GM21825 (cell line): Measurements from ENCODE around the gene ZMYND19.
"Not testable (repeated sequence)": the region's sequence is repeated elsewhere in the genome, so short reads cannot be mapped to it uniquely, and the experiment has no call there.

Experiments used
- ATAC-seq: cut with Tn5 transposase; IDR thresholded peaks from one replicate; pipeline ENCODE4 v1.9.1; 2021; ENCODE audit warnings: mild to moderate bottlenecking, moderate library complexity; ENCODE audit not compliant: unreplicated experiment

Gene ZMYND19

GRCh38 chr9:137564134-137564533 is 26.2 kb downstream of the ZMYND19 start:
- no peak for ATAC-seq

DNA sequence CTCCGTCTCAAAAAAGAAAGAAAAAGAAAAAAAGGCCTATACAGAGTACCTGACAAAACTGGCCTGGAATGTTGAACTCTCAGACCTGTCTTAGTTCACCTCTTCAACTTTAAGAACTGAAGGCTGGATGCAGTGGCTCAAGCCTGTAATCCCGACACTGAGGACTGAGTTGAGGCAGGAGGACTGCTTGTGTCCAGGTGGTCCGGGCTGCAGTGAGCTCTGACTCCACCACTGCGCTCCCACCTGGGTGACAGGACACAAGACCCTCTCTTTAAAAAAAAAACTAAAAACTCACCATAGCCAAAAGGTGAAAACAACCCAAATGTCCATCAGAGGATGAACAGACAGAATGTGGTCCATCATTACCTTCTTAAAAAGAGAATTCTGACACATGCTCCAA is 32.2 kb downstream of the ZMYND19 start:
- no peak for ATAC-seq

DNA sequence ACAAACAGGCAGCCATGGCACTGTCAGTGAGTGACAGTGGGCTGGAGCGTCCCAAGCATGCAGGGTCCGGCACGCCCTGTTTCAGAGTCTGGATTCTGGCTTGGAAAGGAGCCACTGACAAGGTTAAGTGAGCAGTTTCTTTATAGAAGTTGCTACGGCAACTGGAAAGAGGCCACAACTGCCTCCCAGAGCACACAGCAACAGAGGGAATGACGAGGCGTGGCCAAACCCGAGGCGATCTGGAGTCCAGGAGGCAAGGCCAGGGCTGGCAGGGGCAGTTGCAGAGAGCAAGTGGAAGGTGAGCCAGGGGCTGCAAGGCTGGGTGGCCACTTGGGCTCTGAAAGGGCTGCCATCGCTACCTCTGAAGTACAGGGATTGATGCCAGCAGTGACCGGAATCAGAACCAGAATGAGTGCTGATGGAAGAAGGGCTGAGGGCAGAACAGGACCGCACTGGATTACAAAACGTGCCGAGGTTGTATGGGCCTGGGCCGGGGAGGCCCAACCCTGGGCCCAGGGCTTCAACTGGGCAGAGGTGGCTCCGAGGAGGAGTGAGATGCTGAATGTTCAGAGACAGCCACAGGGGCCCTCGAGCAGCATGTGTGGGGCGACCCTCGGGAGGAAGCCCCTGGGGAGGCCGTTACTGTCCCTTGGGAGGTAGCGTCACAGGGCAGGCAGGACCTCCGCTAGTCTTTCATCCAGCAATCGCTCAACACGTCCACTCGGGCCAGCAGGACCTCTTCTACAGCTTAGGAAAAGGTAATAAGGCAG is 34.1 kb downstream of the ZMYND19 start:
- no peak for ATAC-seq

- ATAC-seq: no peak
Observed at GRCh38 chr9:137555179-137555578, 35.1 kb downstream of the ZMYND19 start.

GRCh38 chr9:137554349-137554748 is 36.0 kb downstream of the ZMYND19 start:
- ATAC-seq: no peak

GRCh38 chr9:137553654-137554053 is 36.7 kb downstream of the ZMYND19 start:
- ATAC-seq: not testable (repeated sequence)

GRCh38 chr9:137552022-137552768 is 38.1 kb downstream of the ZMYND19 start:
- ATAC-seq: peak; percentile 6

DNA sequence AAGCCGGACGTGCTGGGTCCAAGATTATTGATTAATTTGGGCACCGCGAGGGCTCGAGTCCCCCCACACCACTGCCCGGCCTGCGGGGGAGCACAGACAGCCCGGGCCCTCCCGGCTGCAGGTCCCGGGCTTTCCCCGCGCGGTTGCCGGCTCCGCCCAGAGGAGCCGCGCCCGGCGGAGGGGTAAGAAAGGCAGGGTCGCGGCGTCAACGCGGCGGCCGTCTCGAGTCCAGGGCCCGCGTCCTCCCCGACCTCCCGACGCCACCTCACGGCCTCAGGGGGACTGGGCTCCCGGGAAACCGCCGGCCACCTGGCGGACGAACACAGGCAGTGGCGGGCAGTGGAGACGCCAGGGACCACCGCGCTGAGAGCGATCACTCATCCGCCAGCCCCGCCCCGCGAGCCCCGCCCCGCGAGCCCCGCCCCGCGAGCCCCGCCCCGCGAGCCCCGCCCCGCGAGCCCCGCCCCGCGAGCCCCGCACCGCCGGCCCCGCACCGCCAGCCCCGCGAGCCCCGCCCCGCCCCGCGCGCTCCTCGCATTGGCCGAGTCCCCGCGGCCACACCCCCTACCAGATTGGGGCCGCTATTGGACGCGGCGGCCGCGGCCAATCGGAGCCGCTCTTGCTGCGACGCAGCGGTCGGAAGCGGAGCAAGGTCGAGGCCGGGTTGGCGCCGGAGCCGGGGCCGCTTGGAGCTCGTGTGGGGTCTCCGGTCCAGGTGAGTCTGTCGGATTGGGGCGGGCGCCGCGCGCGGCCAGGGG is 38.9 kb downstream of the ZMYND19 start, which contains the start of gene MRPL41:
Gene MRPL41, plus strand, starts transcription at position 616 of the 758 bp plus-strand sequence. CDS start 203 bp downstream, outside the sequence.
- ATAC-seq: peak; percentile 75

DNA sequence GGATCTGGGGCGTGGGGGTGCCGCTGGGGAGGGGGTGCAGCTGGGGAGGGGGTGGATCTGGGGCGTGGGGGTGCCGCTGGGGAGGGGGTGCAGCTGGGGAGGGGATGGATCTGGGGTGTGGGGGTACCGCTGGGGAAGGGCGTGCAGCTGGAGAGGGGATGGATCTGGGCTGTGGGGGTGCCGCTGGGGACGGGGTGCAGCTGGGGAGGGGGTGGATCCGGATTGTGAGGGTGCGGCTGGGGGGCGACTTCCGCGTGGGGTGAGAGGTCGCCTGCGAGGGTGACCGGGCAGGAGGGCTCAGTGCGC is 39.4 kb downstream of the ZMYND19 start:
- ATAC-seq: not testable (repeated sequence)

DNA sequence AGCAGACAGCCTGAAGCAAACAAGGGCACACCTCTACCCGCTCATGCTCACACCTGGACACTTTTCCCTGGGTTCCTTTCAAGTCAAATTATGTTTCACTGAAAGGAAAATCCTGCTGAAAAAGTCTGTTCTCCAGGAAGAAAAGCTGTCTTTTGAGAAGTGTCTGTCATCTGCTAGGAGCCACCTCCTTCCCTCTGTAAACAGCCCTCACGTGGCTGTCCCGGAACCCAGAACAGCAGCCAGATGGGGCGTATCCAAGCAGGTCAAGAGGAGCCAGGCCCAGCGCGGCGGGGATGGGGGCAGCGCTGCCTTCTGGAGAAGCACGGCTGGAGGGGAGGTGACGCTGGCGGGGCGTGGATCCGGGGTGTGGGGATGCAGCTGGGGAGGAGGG is 40.1 kb downstream of the ZMYND19 start, which contains the start of gene PNPLA7:
Gene PNPLA7, minus strand, starts transcription at position 172 of the 391 bp plus-strand sequence. CDS start 205 bp downstream, outside the sequence.
- no peak for ATAC-seq

- ATAC-seq: no peak
Observed at GRCh38 chr9:137547687-137548543, 42.4 kb downstream of the ZMYND19 start.

DNA sequence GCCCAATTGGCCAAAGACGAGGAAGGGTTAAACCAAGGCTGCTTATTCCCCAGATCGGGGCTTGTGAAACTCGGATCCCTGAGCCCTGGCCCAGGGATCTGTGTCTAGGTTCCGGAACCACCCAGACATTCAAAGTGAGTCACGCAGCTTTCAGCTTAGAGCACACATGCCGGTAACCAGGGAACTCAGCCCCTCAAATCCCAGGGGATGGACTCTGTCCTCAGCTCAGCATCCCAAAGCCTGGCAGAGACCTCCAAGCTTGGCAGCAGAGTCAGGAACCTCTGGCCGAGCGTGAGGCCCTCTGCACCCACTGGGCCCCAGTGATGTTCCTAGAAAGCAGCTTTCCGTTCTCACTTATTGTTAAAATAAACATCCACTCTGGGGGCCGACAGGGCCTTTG is 45.2 kb downstream of the ZMYND19 start:
- no peak for ATAC-seq

DNA sequence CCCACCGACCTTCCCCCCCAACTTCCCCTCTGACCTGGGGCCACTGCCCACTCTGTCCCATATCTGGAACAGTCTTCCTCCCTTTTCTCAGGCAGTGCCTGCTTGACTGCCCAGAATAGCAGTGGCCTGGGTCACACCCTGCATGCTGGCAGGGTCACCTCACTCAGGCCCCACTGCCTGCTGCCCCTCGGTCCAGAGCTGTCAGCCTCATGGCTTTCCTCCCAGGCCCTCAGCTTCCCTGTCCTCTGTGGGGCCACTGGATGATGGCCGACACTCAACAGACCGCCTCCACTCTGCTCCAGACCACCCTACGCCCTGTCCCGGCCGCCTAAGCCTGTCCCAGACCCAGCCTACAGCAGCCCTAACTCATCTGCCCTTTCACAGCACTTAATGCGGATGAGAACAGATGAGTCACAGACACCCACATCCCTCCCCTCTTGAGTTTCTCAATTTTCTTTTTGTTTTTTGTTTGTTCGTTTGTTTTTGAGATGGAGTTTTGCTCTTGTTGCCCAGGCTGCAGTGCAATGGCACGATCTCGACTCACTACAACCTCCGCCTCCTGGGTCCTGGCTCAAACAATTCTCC is 46.0 kb downstream of the ZMYND19 start:
- no peak for ATAC-seq

- ATAC-seq: no peak
Observed at GRCh38 chr9:137543237-137543963, 46.9 kb downstream of the ZMYND19 start.

DNA sequence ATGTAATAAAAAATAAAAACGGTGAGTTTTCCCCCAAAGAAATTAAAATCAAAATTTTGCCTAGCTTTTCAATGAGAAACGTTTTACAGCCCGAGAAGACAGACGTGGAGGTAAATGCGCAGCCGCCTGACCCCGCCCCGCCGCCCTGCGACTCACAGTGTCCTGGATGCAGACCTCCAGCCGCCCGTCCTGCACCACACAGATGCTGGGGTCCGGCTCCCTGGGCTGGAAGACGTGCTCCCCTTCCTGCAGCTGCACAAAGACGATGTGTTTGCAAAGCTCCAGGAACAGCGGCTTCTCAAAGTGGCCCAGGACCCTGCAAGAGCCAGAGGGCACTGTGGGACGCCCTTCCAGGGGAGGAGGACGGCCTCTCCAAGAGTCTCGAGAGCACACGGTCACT is 47.8 kb downstream of the ZMYND19 start:
- no peak for ATAC-seq

DNA sequence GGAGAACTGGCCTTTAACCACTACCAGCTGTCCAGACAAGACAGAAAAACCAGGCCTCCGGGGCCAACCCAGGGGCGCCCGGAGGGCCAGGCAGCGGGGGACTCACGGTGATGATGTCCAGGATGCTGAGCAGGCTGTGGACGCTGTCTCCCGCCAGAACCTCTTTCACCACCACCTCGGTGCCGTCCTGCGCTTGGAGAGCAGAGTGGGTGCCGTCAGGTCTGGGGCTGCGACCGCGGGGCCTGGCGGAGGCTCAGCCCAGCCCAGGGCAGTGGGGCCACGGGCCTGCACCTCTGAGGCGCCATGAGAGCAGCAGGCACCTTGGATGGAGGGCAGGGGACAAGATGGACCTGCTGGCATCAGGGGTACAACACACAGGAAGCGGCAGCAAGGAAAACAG is 49.8 kb downstream of the ZMYND19 start:
- no peak for ATAC-seq

- no peak for ATAC-seq
Observed at GRCh38 chr9:137538058-137538457, 52.3 kb downstream of the ZMYND19 start.

DNA sequence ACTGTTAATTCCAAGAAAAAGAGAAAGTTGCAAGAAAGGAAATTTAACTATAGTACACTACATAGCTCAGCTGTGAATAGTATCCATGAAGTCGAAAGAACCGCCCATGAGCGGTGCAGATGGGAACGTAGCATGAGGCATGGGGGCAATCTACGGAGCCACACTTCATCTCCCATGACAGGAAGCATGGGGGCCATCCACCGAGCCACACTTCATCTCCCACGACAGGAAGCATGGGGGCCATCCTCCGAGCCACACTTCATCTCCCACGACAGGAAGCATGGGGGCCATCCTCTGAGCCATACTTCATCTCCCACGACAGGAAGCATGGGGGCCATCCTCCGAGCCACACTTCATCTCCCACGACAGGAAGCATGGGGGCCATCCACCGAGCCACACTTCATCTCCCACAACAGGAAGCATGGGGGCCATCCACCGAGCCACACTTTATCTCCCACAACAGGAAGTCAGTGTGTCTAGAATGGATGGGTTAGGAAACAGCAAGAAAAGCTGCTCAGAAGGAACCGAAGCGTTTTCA is 53.6 kb downstream of the ZMYND19 start:
- not testable (repeated sequence) for ATAC-seq

- ATAC-seq: no peak
Observed at GRCh38 chr9:137535120-137535428, 55.2 kb downstream of the ZMYND19 start.
